D721Med (cell line): ENCODE data around the gene HMCN2.

Experiments
- DNase-seq: peaks from one replicate; pipeline ENCODE4 v3.0.0; 2011; ENCODE audit warnings: low spot score; ENCODE audit not compliant: insufficient read length
- FAIRE-seq: peaks from 2 replicates; lab custom pipeline; 2011; peaks lifted over from hg19 to GRCh38; lab: Jason Lieb, UNC
- TF ChIP-seq, protein P1 (sequence below): IDR thresholded peaks from 2 replicates; pipeline ENCODE4 v1.5.1; 2012; ENCODE audit warnings: mild to moderate bottlenecking, control low read depth; ENCODE audit not compliant: insufficient read depth; ENCODE audit errors: missing control alignments

Gene HMCN2

DNA sequence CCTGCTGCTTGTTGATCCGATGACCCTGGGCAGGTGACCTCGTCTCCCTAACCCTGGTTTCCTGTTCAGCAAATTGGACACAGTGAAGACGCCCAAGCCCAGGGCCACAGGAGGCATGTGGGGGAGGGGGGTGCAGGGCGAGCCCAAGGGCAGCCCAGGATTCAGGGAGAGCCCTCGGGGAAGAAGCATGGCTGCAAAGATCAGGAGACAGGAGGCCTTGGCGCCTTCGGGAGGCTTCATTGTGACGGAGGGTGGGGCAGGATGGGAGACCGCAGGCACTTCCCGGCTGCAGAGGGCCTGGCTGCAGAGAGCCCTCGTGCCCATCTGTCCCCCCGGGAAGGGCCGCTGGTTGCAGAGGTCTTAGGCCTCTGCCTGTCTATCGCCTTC, 185.4 kb downstream of the HMCN2 start:
- no peak for FAIRE-seq
- DNase-seq = no peak
- TF ChIP-seq, protein P1, sequence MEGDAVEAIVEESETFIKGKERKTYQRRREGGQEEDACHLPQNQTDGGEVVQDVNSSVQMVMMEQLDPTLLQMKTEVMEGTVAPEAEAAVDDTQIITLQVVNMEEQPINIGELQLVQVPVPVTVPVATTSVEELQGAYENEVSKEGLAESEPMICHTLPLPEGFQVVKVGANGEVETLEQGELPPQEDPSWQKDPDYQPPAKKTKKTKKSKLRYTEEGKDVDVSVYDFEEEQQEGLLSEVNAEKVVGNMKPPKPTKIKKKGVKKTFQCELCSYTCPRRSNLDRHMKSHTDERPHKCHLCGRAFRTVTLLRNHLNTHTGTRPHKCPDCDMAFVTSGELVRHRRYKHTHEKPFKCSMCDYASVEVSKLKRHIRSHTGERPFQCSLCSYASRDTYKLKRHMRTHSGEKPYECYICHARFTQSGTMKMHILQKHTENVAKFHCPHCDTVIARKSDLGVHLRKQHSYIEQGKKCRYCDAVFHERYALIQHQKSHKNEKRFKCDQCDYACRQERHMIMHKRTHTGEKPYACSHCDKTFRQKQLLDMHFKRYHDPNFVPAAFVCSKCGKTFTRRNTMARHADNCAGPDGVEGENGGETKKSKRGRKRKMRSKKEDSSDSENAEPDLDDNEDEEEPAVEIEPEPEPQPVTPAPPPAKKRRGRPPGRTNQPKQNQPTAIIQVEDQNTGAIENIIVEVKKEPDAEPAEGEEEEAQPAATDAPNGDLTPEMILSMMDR = no peak

DNA sequence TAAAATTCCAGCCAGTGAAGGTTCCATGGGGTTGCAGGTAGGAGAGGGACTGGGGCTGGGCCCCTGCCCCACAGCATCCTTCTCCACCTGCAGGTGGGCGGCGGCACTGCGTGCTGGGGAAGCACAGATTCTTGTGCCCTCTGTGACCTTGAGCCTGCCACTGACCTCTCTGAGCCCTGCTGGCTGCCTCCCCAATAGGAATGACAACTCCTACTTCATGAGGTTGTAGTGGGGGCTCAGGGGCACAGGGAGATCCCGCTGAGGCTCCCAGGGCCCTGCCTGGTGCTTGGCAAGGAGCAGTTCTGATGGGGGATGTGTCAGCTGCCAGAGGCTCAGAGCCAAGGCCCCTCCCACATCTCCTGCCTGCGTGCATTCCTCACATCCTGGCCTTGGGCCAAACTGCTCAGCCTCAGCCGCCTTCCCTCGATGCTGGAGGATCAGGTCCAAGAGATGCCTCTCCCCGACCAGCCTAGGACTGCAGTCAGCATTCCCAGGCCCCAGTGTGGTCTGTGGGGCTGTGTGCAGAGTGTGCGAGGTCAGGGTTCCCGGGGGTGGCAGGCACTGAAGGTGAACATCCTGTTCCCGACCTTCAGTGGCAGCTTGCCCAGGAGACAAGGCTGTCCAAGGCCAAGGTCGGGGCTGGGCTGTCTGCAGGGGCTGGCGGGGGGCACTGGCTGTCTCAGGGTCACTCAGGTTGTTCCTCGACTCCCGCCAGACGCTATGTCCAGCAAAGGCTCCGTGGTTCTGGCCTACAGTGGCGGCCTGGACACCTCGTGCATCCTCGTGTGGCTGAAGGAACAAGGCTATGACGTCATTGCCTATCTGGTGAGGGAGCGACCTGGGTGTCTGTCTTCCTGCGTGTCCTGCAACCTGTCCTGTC, 186.2 kb downstream of the HMCN2 start:
- no peak for FAIRE-seq
- TF ChIP-seq, protein P1 = peak; percentile 19
- DNase-seq = no peak

GRCh38 chr9:130452835-130453234, 187.3 kb downstream of the HMCN2 start:
- TF ChIP-seq, protein P1 = no peak
- DNase-seq (no peak), FAIRE-seq (no peak)

DNA sequence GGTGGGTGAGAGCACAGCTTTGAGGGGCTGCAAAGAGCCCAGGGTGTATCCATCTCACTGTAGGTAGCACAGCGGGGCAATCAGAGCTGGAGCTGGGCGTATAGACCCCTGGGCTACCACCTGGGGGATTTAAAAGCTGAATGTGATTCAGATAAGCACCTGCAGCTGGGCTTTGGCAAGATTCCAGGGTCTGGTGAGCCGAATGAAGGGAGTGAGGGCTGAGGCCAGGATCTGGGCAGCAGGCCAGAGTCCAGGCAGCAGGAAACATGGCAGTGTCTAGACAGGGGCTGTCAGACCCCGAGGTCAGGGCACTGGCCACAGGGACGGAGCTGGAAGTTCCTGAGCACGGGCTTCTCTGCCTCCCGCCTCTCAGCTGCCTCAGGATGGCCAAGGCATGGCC, 187.9 kb downstream of the HMCN2 start:
- TF ChIP-seq, protein P1 = no peak
- no peak for FAIRE-seq
- no peak for DNase-seq

DNA sequence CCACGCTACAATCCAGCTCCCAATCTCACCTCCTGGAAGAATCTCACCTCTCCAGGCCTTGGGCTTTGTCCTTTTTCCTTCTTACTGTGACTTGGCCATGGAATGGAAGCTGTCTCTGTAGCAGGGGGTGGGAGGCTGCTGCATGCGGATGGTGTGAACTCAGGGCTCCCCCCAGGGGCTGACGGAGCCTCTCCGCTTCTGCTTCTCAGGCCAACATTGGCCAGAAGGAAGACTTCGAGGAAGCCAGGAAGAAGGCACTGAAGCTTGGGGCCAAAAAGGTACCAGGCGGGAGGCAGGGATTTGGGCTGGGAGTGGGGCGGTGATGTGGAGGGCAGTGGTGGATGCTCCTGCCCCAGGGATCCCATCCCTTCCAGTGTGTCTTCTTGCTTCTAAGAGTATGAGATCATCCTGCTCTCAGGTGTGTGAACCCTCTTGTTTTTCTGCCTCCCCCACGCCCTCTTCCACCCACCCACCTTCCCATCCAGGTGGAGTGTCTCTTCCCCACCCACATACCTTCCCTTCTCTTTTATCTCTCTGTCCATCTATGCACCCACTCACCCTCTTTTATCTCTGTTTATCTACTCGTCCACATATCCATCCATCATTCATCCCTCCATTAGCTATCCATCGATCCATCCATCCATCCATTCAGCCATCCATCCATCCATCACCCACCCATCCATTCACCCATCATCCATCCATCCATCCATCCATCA, 188.7 kb downstream of the HMCN2 start:
- no peak for FAIRE-seq
- DNase-seq = no peak
- TF ChIP-seq, protein P1 = no peak

GRCh38 chr9:130454812-130455325, 189.3 kb downstream of the HMCN2 start:
- FAIRE-seq = no peak
- TF ChIP-seq, protein P1 = no peak
- DNase-seq = no peak
